CD8-positive, alpha-beta memory T cell (primary cell): ENCODE measurements around the gene RASAL3. TPM values are rescaled to one million over a fixed set of nuclear protein-coding genes. Genes with fewer than 3 reads are reported as not detected.

Experiments
- CTCF ChIA-PET: fragments of 350-600 bp; sonication (Branson Sonifier 250); formaldehyde crosslinking; loops from one replicate; lab custom pipeline; 2021; ENCODE audit warnings: antibody characterized with exemption; lab: Charles Lee
- POLR2A ChIA-PET: fragments of 350-600 bp; sonication (Branson Sonifier 250); formaldehyde crosslinking; loops from one replicate; lab custom pipeline; 2021; ENCODE audit warnings: antibody characterized with exemption; lab: Charles Lee
- DNase-seq, 5 donors: peaks; one replicate each; pipeline versions ENCODE4 v3.0.0 to v3.0.0-alpha.2; 2020 to 2022; ENCODE audit warnings: mixed read lengths in 1 of 5
- H3K27ac ChIP-seq: one replicate; pipeline ENCODE4 v1.7.0; 2013; ENCODE audit warnings: low read depth, mild to moderate bottlenecking, low read length, moderate library complexity
- H3K27me3 ChIP-seq: 2 replicates; pipeline ENCODE4 v1.7.0; 2013; ENCODE audit warnings: low read length, mild to moderate bottlenecking; ENCODE audit not compliant: insufficient read depth, poor library complexity, severe bottlenecking
- H3K36me3 ChIP-seq: 2 replicates; pipeline ENCODE4 v1.7.0; 2013; ENCODE audit warnings: mild to moderate bottlenecking, low read length, moderate library complexity; ENCODE audit not compliant: insufficient read depth
- H3K4me1 ChIP-seq: 2 replicates; pipeline ENCODE4 v1.7.0; 2013; ENCODE audit warnings: mild to moderate bottlenecking, low read length, moderate library complexity; ENCODE audit not compliant: insufficient read depth
- H3K4me3 ChIP-seq: 2 replicates; pipeline ENCODE4 v1.7.0; 2013; ENCODE audit warnings: mild to moderate bottlenecking, low read length
- H3K9me3 ChIP-seq: 2 replicates; pipeline ENCODE4 v1.7.0; 2013; ENCODE audit warnings: mild to moderate bottlenecking, low read length
- H3K27ac Mint-ChIP-seq, 8 donors: one replicate each; pipeline ENCODE4 v1.8.0; 2020 to 2021; ENCODE audit warnings: mixed read lengths in 8 of 8, mild to moderate bottlenecking in 6 of 8, inconsistent platforms in 3 of 8, moderate library complexity in 3 of 8
- H3K27me3 Mint-ChIP-seq, 2 donors: one replicate each; pipeline ENCODE4 v1.8.0; 2020 to 2021; ENCODE audit warnings: mixed read lengths in 2 of 2, mild to moderate bottlenecking in 1 of 2, moderate library complexity in 1 of 2
- H3K36me3 Mint-ChIP-seq, 3 donors: one replicate each; pipeline ENCODE4 v1.8.0; 2020 to 2021; ENCODE audit warnings: mixed read lengths in 3 of 3, inconsistent platforms in 1 of 3, mild to moderate bottlenecking in 1 of 3
- H3K4me1 Mint-ChIP-seq, 3 donors: one replicate each; pipeline ENCODE4 v1.8.0; 2020 to 2021; ENCODE audit warnings: mixed read lengths in 3 of 3, inconsistent platforms in 1 of 3, mild to moderate bottlenecking in 1 of 3
- H3K4me3 Mint-ChIP-seq, 7 donors: one replicate each; pipeline ENCODE4 v1.8.0; 2020 to 2021; ENCODE audit warnings: mixed read lengths in 7 of 7, mild to moderate bottlenecking in 6 of 7, moderate library complexity in 4 of 7, inconsistent platforms in 2 of 7
- H3K9me3 Mint-ChIP-seq, 5 donors: one replicate each; pipeline ENCODE4 v1.8.0; 2020 to 2022; ENCODE audit warnings: mixed read lengths in 5 of 5, mild to moderate bottlenecking in 3 of 5, moderate library complexity in 2 of 5, inconsistent platforms in 1 of 5
- polyA plus RNA-seq: library from polyadenylated mRNA; unstranded; fragments of 300-500 nt; fragmentation: Illumina TruSeq; gene quantifications from one replicate; pipeline ENCODE4 v1.2.3, GENCODE V29; 2021
- total RNA-seq, 2 experiments: library from RNA; stranded (reverse); gene quantifications; one replicate each; pipeline ENCODE4 v1.2.3, GENCODE V29; 2021

Gene RASAL3
- total and polyA plus RNA-seq, 3 experiments from 2014 or later = 120 to 144 (median 125) TPM

DNA sequence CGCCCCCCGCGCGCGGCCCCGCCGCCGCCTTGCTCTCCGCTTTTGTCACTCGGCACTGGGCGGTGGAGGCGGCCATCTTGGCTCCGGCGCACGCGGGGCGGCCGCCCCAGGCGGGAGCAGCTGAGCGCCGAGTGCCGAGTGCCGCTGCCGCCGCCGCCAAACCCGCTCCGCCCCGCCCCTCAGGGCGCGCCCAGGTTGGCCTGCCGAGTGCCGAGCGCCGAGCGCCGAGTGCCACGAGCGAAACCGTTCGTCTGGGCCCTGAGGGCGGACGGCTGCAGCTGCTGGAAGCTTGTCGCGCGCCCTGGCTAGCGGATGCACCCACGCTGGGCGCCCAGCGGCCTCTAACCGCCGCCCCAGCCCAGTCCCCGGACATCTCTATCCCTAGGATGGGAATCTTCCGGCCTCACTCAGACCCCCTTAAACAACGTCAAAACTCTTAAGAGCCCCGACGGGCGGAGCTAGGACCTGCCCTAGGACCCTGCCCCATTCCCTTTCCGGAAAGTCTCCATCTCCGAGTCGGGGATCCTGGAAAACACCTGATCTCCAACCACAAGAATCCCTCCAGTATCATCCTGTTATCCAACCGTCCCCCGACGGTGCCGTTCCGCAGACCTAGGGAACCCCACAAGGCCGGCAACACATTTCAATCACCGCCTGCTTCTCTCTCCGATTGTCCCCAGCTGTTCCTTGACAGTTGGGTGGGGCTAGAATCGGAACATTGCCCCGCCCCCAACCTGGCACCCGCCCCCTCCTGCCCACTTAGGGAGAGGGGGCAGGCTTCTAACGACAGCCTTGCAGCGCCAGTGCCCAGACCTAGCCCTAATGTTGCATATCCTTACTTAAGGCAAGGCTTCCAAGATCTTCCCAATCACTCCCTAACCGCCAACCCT is 31.5 kb downstream of the RASAL3 start:
- Mint-ChIP-seq H3K36me3 (peaks cover 0 to 27% (median 0%) of the 10 kb centered on the region in 3 donors), H3K4me1 (peaks cover 27 to 31% (median 30%) of the 10 kb centered on the region in 3 donors), H3K4me3 (peak overlapping the region; percentile 88 to 99 (median 95)), H3K27me3 (no peaks in the 10 kb centered on the region), H3K27ac (peak overlapping the region; percentile 83 to 99 (median 95)), H3K9me3 (no peaks in the 10 kb centered on the region)
- CTCF ChIA-PET = interaction anchor here (1.0 to 3.8 kb wide), 7 partner anchors 9 to 124 kb away, joined by 3 to 24 read pairs (median 4); partner anchors contain the start of gene AKAP8L
- Histone ChIP-seq H3K36me3 (no peaks in the 10 kb centered on the region), H3K4me1 (peaks cover 24% of the 10 kb centered on the region), H3K9me3 (no peaks in the 10 kb centered on the region), H3K27me3 (no peaks in the 10 kb centered on the region), H3K4me3 (peak overlapping the region; percentile 86), H3K27ac (peak overlapping the region; percentile 79)
- POLR2A ChIA-PET = interaction anchor here (0.8 to 2.2 kb wide), 10 partner anchors 14 to 123 kb away, joined by 3 to 22 read pairs (median 6); partner anchors contain the start of genes AKAP8 and AKAP8L
- DNase-seq = peak; percentile 87 to 94 (median 88)

DNA sequence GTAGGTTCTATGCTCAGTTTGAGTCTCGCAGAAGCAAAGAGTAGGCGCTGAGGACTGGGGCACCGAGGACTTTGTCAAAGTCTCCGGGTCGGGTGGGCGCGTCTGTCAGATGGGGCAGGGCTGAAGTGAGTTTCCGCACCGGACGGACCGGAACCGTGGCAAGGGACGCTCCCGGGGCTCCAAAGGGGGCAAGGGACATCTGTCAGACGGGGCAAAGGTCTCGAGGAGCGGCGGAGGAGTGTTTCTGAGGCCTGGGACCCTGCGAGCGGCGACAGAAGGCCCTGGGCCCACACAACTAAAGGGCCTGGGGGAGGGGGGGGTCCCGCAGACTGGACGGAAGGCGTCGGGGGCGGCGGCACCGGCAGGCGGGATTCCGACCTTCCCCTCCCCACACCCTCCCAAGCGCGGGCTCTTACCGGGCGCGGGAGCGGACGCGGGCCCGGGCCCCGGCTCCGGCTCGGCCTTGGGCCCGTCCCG is 32.3 kb downstream of the RASAL3 start:
- Mint-ChIP-seq H3K4me1 (peaks cover 27 to 31% (median 30%) of the 10 kb centered on the region in 3 donors), H3K9me3 (no peaks in the 10 kb centered on the region), H3K4me3 (peak overlapping the region; percentile 92 to 99 (median 94)), H3K36me3 (peaks cover 0 to 34% (median 0%) of the 10 kb centered on the region in 3 donors), H3K27ac (peak overlapping the region; percentile 84 to 99 (median 94)), H3K27me3 (no peaks in the 10 kb centered on the region)
- Histone ChIP-seq H3K4me1 (peaks cover 24% of the 10 kb centered on the region), H3K36me3 (peaks cover 4% of the 10 kb centered on the region), H3K27ac (peak overlapping the region; percentile 61), H3K27me3 (no peaks in the 10 kb centered on the region), H3K9me3 (no peaks in the 10 kb centered on the region), H3K4me3 (peak overlapping the region; percentile 59)
- POLR2A ChIA-PET = interaction anchor here (1.2 to 2.2 kb wide), 8 partner anchors 13 to 124 kb away, joined by 4 to 22 read pairs (median 8); partner anchors contain the start of genes AKAP8 and AKAP8L
- CTCF ChIA-PET = interaction anchor here (1.2 to 3.8 kb wide), 6 partner anchors 11 to 125 kb away, joined by 3 to 24 read pairs (median 6); partner anchors contain the start of gene AKAP8L
- peak in 1 of 5 donors; percentile 26 for DNase-seq

DNA sequence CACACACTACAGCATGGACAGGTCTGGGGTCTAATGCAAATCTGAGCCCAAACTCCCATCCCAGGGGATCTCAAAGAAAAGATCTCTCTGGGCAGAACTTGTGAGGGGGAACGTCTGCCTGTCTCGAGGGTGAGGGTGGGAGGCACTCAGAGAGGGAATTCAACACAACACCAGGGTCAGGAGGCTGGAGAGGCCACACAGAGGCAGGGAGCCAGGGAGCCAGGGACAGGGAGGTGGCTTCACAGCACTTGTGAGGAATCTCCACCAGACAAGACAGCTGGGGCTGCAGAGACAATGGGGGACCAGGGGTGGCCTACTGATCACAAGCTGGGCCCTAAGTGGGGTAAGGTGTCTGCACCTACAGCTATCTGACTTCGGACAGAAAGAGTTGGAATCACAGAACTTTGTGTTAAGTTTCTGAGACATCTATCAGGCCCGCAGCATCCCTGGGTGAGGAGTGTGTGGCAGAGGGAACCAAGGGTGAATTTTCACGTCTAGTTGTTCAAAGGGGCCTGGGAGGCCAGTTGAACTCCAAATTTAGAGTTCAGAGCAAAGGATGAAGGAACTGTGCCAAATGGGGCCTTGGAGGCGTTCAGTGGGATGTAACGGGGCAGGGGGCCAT is 32.8 kb downstream of the RASAL3 start:
- Histone ChIP-seq H3K4me3 (peak overlapping the region; percentile 59), H3K4me1 (peaks cover 24% of the 10 kb centered on the region), H3K27ac (peak overlapping the region; percentile 61), H3K9me3 (no peaks in the 10 kb centered on the region), H3K27me3 (no peaks in the 10 kb centered on the region), H3K36me3 (peaks cover 6% of the 10 kb centered on the region)
- no peaks in the 10 kb centered on the region for H3K9me3 Mint-ChIP-seq
- H3K36me3 Mint-ChIP-seq = peaks cover 0 to 39% (median under 1%) of the 10 kb centered on the region in 3 donors
- H3K4me1 Mint-ChIP-seq = peaks cover 27 to 32% (median 31%) of the 10 kb centered on the region in 3 donors
- POLR2A ChIA-PET = no interaction called here
- H3K27me3 Mint-ChIP-seq = no peaks in the 10 kb centered on the region
- H3K4me3 Mint-ChIP-seq = peak overlapping the region; percentile 92 to 99 (median 94)
- DNase-seq = no peak
- CTCF ChIA-PET = interaction anchor here (2.0 to 3.8 kb wide), 2 partner anchors 12 to 124 kb away, joined by 9 to 24 read pairs; partner anchors contain the start of gene AKAP8L
- H3K27ac Mint-ChIP-seq = peak overlapping the region; percentile 84 to 99 (median 94)

DNA sequence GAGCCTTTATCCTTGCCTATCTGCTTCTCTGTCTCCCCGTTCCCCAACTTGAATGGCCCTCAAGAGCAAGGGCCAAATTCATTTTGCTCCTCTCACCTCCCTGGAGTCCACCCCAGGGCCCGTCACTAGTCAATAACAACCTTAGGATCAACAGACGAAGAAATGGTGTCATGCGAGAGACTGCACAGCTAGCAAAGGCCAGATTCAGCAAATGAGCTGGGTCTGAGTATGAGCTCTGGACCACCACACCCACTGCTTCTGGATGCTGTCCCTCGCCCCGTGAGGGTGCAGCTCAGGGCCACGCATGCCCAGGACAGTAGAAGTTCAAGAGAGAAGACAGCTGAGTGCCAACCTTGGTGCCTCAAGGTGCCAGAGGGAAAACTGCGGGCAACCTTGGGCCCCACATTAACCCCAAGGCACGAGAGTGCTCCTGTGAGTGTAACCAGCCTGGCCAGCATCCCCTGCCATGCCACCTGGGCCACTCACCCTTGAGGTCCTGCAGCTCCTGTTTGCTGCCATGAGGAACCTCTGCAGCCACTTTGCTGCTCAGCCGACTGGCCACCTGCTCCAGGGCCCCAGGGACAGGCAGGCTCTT is 33.7 kb downstream of the RASAL3 start:
- H3K9me3 Mint-ChIP-seq = no peaks in the 10 kb centered on the region
- no peak overlapping the region for H3K27ac ChIP-seq
- H3K4me1 Mint-ChIP-seq = peaks cover 33 to 35% (median 35%) of the 10 kb centered on the region in 3 donors
- no peaks in the 10 kb centered on the region for H3K9me3 ChIP-seq
- H3K4me1 ChIP-seq = peaks cover 24% of the 10 kb centered on the region
- ChIA-PET POLR2A (no interaction called here), CTCF (interaction anchor here (0.9 to 3.8 kb wide), 3 partner anchors 11 to 126 kb away, joined by 3 to 24 read pairs (median 9); partner anchors contain the start of gene AKAP8L)
- no peak for DNase-seq
- no peak overlapping the region for H3K4me3 ChIP-seq
- H3K4me3 Mint-ChIP-seq = peak overlapping the region; percentile 92 to 99 (median 94)
- no peaks in the 10 kb centered on the region for H3K27me3 Mint-ChIP-seq
- peaks cover 12% of the 10 kb centered on the region for H3K36me3 ChIP-seq
- H3K36me3 Mint-ChIP-seq = peaks cover 3 to 44% (median 7%) of the 10 kb centered on the region in 3 donors
- H3K27ac Mint-ChIP-seq = peak overlapping the region in 4 of 8 donors; percentile 32 to 95 (median 54)
- H3K27me3 ChIP-seq = no peaks in the 10 kb centered on the region

DNA sequence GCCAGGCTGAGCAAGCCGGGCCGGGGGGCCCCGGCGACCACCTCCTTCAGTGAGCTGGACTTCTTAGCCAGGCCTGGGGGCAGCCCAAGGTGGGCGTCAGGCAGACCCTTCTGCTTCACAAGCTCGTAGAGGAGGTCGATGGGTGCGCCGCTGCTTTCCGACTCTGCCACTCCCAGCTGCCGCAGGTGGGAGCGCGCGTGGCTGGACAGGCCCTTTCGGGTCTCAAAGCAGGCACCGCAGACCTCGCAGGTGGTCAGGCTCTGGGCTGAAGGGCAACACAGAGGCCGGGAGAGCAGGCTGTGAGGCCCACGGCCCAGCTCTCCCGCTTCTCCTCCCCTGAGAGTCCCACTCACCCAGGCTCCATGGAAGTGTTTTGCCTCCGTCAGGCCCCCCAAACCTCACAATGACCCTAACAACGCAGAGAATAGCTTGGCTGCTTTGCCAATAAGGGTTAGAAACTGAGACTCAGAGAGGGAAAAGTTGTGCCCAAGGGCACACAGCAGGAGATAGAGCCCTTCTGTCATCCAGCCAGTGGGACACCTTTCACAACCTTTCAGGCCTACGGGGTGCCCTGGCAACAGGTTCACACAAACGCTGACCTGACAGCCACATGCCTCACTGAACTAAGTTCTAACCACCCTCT is 34.4 kb downstream of the RASAL3 start:
- POLR2A ChIA-PET = interaction anchor here (2.1 kb wide), 1 partner anchor 10 kb away, joined by 5 read pairs; no protein-coding TSS in a partner anchor

DNA sequence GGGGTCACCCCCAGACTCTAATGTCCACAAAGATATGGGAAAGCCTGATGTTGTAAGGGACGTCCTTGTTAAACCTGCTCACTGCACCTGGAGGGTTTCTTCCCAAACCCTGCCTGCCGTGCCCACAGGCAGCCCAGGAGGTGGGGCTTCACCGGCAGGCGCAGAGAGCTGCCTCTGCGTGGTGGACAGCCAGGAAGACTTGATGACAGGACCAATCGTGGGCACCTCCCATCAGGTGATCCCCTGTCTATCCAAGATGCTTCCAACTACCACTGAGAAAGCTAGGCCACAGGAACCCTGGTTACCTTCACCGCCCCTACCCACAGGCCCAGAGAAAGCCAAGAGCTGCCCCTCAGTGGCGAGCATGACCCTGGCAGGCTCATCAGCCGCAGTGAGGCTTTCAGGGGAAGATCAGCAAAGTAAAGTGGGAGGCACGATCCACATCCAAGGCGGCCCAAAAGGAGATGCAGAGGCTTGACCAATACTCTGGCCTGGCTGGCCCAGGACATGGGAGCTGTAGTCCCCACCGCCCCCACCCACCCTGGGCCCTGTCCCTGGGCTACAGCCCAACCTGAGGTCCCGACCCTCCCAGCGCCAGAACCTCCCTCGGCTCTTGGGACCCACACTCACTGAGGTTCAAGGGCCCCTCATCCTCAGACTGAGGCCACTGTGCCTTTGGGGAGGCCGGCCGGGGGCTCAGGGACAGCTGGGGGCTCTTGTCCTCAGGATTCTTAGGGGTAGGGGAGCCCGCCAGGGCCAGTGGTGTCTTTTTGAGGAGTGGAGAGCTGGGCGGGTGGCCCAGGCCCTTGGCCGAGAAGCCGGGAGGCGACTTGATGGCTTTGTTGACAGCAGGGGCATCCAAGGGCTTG is 35.2 kb downstream of the RASAL3 start:
- Mint-ChIP-seq H3K27ac (peak overlapping the region in 2 of 8 donors; percentile 23 to 38), H3K36me3 (peaks cover 3 to 49% (median 7%) of the 10 kb centered on the region in 3 donors), H3K9me3 (no peaks in the 10 kb centered on the region), H3K4me1 (peaks cover 33 to 35% (median 35%) of the 10 kb centered on the region in 3 donors), H3K27me3 (no peaks in the 10 kb centered on the region), H3K4me3 (peak overlapping the region in 1 of 7 donors; percentile 24)
- H3K27me3 ChIP-seq = no peaks in the 10 kb centered on the region
- H3K4me3 ChIP-seq = no peak overlapping the region
- ChIA-PET POLR2A (interaction anchor here (2.1 kb wide), 1 partner anchor 9 kb away, joined by 5 read pairs; no protein-coding TSS in a partner anchor), CTCF (interaction anchor here (1.1 to 2.4 kb wide), 2 partner anchors 10 to 127 kb away, joined by 4 to 12 read pairs; partner anchors contain the start of gene AKAP8L)
- DNase-seq = no peak
- H3K36me3 ChIP-seq = peaks cover 12% of the 10 kb centered on the region
- no peaks in the 10 kb centered on the region for H3K9me3 ChIP-seq
- no peak overlapping the region for H3K27ac ChIP-seq
- peaks cover 24% of the 10 kb centered on the region for H3K4me1 ChIP-seq

More for the DNA sequence above, 34.4 kb downstream of the RASAL3 start:
- H3K4me1 Mint-ChIP-seq = peaks cover 33 to 35% (median 35%) of the 10 kb centered on the region in 3 donors
- no peaks in the 10 kb centered on the region for H3K27me3 ChIP-seq
- no peak for DNase-seq
- no peaks in the 10 kb centered on the region for H3K27me3 Mint-ChIP-seq
- peak overlapping the region in 1 of 8 donors; percentile 32 for H3K27ac Mint-ChIP-seq
- no peak overlapping the region for H3K4me3 ChIP-seq
- H3K4me3 Mint-ChIP-seq = peak overlapping the region in 5 of 7 donors; percentile 49 to 99 (median 93)
- H3K36me3 ChIP-seq = peaks cover 12% of the 10 kb centered on the region
- no peak overlapping the region for H3K27ac ChIP-seq
- H3K4me1 ChIP-seq = peaks cover 24% of the 10 kb centered on the region
- H3K9me3 ChIP-seq = no peaks in the 10 kb centered on the region
- no peaks in the 10 kb centered on the region for H3K9me3 Mint-ChIP-seq
- H3K36me3 Mint-ChIP-seq = peaks cover 3 to 47% (median 7%) of the 10 kb centered on the region in 3 donors
- CTCF ChIA-PET = interaction anchor here (0.9 to 3.8 kb wide), 4 partner anchors 11 to 127 kb away, joined by 3 to 24 read pairs (median 10); partner anchors contain the start of gene AKAP8L
